ENCODE data around the gene SAMD5. TPM values are rescaled to one million over a fixed set of nuclear protein-coding genes. Genes with fewer than 3 reads are reported as not detected.

SAMD5 gene
- total RNA-seq, 1 experiment from 2014 or later, result 2.6 TPM

GRCh38 chr6:147587907-147588306 lies 79.4 kb downstream of the SAMD5 start:
- Mint-ChIP-seq H3K9me3 (ENCODE audit: unreplicated experiment) (no peaks in the 10 kb centered on the region), H3K4me1 (ENCODE audit: insufficient read depth, unreplicated experiment) (peaks cover 6% of the 10 kb centered on the region), H3K36me3 (ENCODE audit: insufficient read depth, unreplicated experiment) (no peaks in the 10 kb centered on the region), H3K27me3 (ENCODE audit: insufficient read depth, unreplicated experiment) (no peaks in the 10 kb centered on the region), H3K4me3 (ENCODE audit: unreplicated experiment) (no peak overlapping the region), H3K27ac (ENCODE audit: low read depth, unreplicated experiment) (no peak overlapping the region)
- no peak for DNase-seq (ENCODE audit: unreplicated experiment)
- TF ChIP-seq, protein P1, sequence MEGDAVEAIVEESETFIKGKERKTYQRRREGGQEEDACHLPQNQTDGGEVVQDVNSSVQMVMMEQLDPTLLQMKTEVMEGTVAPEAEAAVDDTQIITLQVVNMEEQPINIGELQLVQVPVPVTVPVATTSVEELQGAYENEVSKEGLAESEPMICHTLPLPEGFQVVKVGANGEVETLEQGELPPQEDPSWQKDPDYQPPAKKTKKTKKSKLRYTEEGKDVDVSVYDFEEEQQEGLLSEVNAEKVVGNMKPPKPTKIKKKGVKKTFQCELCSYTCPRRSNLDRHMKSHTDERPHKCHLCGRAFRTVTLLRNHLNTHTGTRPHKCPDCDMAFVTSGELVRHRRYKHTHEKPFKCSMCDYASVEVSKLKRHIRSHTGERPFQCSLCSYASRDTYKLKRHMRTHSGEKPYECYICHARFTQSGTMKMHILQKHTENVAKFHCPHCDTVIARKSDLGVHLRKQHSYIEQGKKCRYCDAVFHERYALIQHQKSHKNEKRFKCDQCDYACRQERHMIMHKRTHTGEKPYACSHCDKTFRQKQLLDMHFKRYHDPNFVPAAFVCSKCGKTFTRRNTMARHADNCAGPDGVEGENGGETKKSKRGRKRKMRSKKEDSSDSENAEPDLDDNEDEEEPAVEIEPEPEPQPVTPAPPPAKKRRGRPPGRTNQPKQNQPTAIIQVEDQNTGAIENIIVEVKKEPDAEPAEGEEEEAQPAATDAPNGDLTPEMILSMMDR (IDR thresholded peaks at IDR 0.05; ENCODE audit: unreplicated experiment), result no peak
- CTCF ChIA-PET, result interaction anchor here (0.6 to 0.7 kb wide), 2 partner anchors 175 to 360 kb away, joined by 3 to 4 read pairs; no protein-coding TSS in a partner anchor
- intact Hi-C loops (cut with micrococcal nuclease), result no loop called here
- no TSS peak for BruUV-seq (replicated peaks)
- POLR2A ChIA-PET, result no interaction called here

DNA sequence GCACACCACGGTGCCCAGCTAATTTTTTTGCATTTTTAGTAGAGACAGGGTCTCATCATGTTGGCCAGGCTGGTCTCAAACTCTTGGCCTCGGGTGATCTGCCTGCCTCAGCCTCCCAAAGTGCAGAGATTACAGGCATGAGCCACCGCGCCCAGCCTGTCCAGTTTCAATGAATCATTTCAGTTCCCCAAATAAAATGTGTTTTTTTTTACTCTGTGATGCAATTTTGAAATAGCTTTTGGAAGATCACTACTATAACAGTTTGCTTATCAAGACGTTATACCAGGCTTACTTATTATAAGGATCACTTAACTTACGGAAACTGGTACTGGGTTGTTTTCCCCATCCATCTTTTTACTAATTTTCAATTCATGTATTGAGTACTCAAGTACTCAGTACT lies 80.0 kb downstream of the SAMD5 start:
- ChIA-PET CTCF (interaction anchor here (0.7 kb wide), 1 partner anchor 360 kb away, joined by 3 read pairs; no protein-coding TSS in a partner anchor), POLR2A (no interaction called here)
- BruUV-seq (replicated peaks), result no TSS peak
- H3K27me3 Mint-ChIP-seq (ENCODE audit: insufficient read depth, unreplicated experiment), result no peaks in the 10 kb centered on the region
- peaks cover 6% of the 10 kb centered on the region for H3K4me1 Mint-ChIP-seq (ENCODE audit: insufficient read depth, unreplicated experiment)
- H3K36me3 Mint-ChIP-seq (ENCODE audit: insufficient read depth, unreplicated experiment), result no peaks in the 10 kb centered on the region
- H3K9me3 Mint-ChIP-seq (ENCODE audit: unreplicated experiment), result no peaks in the 10 kb centered on the region
- intact Hi-C loops (cut with micrococcal nuclease), result no loop called here
- TF ChIP-seq, protein P1 (IDR thresholded peaks at IDR 0.05; ENCODE audit: unreplicated experiment), result no peak
- H3K27ac Mint-ChIP-seq (ENCODE audit: low read depth, unreplicated experiment), result no peak overlapping the region
- no peak for DNase-seq (ENCODE audit: unreplicated experiment)
- H3K4me3 Mint-ChIP-seq (ENCODE audit: unreplicated experiment), result no peak overlapping the region

DNA sequence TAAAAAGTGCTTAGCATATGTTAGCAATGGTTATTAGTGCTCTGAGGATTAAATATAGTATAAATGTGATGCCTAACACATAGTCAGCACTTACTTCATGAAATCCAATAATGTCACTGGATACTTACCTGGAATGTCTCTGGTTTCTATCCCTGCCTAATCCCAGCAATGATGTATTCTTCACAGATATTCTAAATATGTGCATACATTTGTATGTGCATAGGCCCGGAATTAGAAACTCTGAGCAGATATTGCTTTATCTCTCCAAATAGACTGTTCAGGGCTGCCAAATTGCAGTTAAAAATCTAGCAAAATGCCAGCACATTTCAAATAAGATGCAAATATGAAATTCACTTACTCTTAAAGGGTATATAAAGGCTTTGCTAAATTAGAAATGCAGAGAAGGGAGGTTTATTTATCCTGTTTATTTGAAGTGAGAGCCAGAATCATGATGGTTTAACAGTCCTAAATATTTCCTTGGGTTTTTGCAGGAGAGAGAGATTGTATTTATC lies 81.3 kb downstream of the SAMD5 start:
- H3K27ac Mint-ChIP-seq (ENCODE audit: low read depth, unreplicated experiment), result no peak overlapping the region
- DNase-seq (ENCODE audit: unreplicated experiment), result no peak
- intact Hi-C loops (cut with micrococcal nuclease), result no loop called here
- ChIA-PET CTCF (no interaction called here), POLR2A (no interaction called here)
- no peaks in the 10 kb centered on the region for H3K27me3 Mint-ChIP-seq (ENCODE audit: insufficient read depth, unreplicated experiment)
- TF ChIP-seq, protein P1 (IDR thresholded peaks at IDR 0.05; ENCODE audit: unreplicated experiment), result no peak
- H3K9me3 Mint-ChIP-seq (ENCODE audit: unreplicated experiment), result no peaks in the 10 kb centered on the region
- H3K36me3 Mint-ChIP-seq (ENCODE audit: insufficient read depth, unreplicated experiment), result no peaks in the 10 kb centered on the region
- H3K4me1 Mint-ChIP-seq (ENCODE audit: insufficient read depth, unreplicated experiment), result peaks cover 6% of the 10 kb centered on the region
- no peak overlapping the region for H3K4me3 Mint-ChIP-seq (ENCODE audit: unreplicated experiment)
- no TSS peak for BruUV-seq (replicated peaks)

- CTCF ChIA-PET, result interaction anchor here (0.7 kb wide), 1 partner anchor 95 kb away, joined by 3 read pairs; no protein-coding TSS in a partner anchor
- no peaks in the 10 kb centered on the region for H3K9me3 Mint-ChIP-seq (ENCODE audit: unreplicated experiment)
- POLR2A ChIA-PET, result no interaction called here
- no peaks in the 10 kb centered on the region for H3K4me1 Mint-ChIP-seq (ENCODE audit: insufficient read depth, unreplicated experiment)
- no peaks in the 10 kb centered on the region for H3K27me3 Mint-ChIP-seq (ENCODE audit: insufficient read depth, unreplicated experiment)
- intact Hi-C loops (cut with micrococcal nuclease), result no loop called here
- H3K36me3 Mint-ChIP-seq (ENCODE audit: insufficient read depth, unreplicated experiment), result no peaks in the 10 kb centered on the region
- no peak overlapping the region for H3K27ac Mint-ChIP-seq (ENCODE audit: low read depth, unreplicated experiment)
- no TSS peak for BruUV-seq (replicated peaks)
- no peak overlapping the region for H3K4me3 Mint-ChIP-seq (ENCODE audit: unreplicated experiment)
- TF ChIP-seq, protein P1 (IDR thresholded peaks at IDR 0.05; ENCODE audit: unreplicated experiment), result no peak
- no peak for DNase-seq (ENCODE audit: unreplicated experiment)
These were observed 87.5 kb downstream of the SAMD5 start for GRCh38 chr6:147595961-147596360.
